GM19328 (cell line): ENCODE measurements around the gene PDE4D.

Source experiments
- ATAC-seq: cut with Tn5 transposase; IDR thresholded peaks from one replicate; pipeline ENCODE4 v1.9.1; 2021; ENCODE audit warnings: mild to moderate bottlenecking, moderate library complexity; ENCODE audit not compliant: unreplicated experiment

Gene PDE4D

GRCh38 chr5:59893429-59894227 lies at the start of gene PDE4D:
TSS of gene PDE4D (minus strand) at chr5:59893726.
- ATAC-seq: no peak

- no peak for ATAC-seq
Observed at GRCh38 chr5:59937633-59938032, 44.1 kb upstream of the PDE4D start.

GRCh38 chr5:59923465-59923864 lies 29.9 kb upstream of the PDE4D start:
- no peak for ATAC-seq

GRCh38 chr5:59922220-59922619 lies 28.7 kb upstream of the PDE4D start:
- ATAC-seq: no peak

GRCh38 chr5:59921816-59922215 lies 28.3 kb upstream of the PDE4D start:
- ATAC-seq: no peak

- no peak for ATAC-seq
Observed at GRCh38 chr5:59919484-59919883, 26.0 kb upstream of the PDE4D start.

GRCh38 chr5:59917121-59917520 lies 23.6 kb upstream of the PDE4D start:
- ATAC-seq: no peak

GRCh38 chr5:59905188-59905587 lies 11.7 kb upstream of the PDE4D start:
- no peak for ATAC-seq

- ATAC-seq: no peak
Observed at GRCh38 chr5:59897075-59897474, 3.5 kb upstream of the PDE4D start.

- no peak for ATAC-seq
Observed at GRCh38 chr5:59891962-59892643, 1.4 kb downstream of the PDE4D start.

- ATAC-seq: no peak
Observed at GRCh38 chr5:59887274-59887673, 6.3 kb downstream of the PDE4D start.

GRCh38 chr5:59874675-59875074 lies 18.9 kb downstream of the PDE4D start:
- no peak for ATAC-seq

GRCh38 chr5:59873113-59873512 lies 20.4 kb downstream of the PDE4D start:
- no peak for ATAC-seq

- ATAC-seq: no peak
Observed at GRCh38 chr5:59866661-59867060, 26.9 kb downstream of the PDE4D start.

GRCh38 chr5:59864718-59865117 lies 28.8 kb downstream of the PDE4D start:
- ATAC-seq: no peak

GRCh38 chr5:59863777-59864176 lies 29.7 kb downstream of the PDE4D start:
- no peak for ATAC-seq

GRCh38 chr5:59856358-59856757 lies 37.2 kb downstream of the PDE4D start:
- no peak for ATAC-seq

GRCh38 chr5:59850766-59851165 lies 42.8 kb downstream of the PDE4D start:
- no peak for ATAC-seq

- ATAC-seq: no peak
Observed at GRCh38 chr5:59847586-59847985, 45.9 kb downstream of the PDE4D start.

GRCh38 chr5:59845730-59846129 lies 47.8 kb downstream of the PDE4D start:
- no peak for ATAC-seq

- ATAC-seq: no peak
Observed at GRCh38 chr5:59843511-59844213, 49.9 kb downstream of the PDE4D start.

GRCh38 chr5:59842999-59843398 lies 50.5 kb downstream of the PDE4D start:
- ATAC-seq: no peak
